GM12865 (cell line): ENCODE data around the gene SLC38A1.

ENCODE experiments used
- DNase-seq: peaks from one replicate; pipeline ENCODE4 v3.0.0; 2010; ENCODE audit warnings: low read depth
- H3K4me3 ChIP-seq: 2 replicates; pipeline ENCODE4 v1.5.1; 2011; ENCODE audit warnings: mild to moderate bottlenecking, low read depth, low read length, control low read depth
- CTCF ChIP-seq: IDR thresholded peaks from 2 replicates; pipeline ENCODE4 v1.5.1; 2011; ENCODE audit warnings: low read length, control low read depth, low read depth, inconsistent platforms; ENCODE audit not compliant: insufficient read depth; ENCODE audit errors: missing control alignments

SLC38A1 gene

GRCh38 chr12:46179693-46180452 lies 89.0 kb downstream of the SLC38A1 start:
- H3K4me3 ChIP-seq: no peak overlapping the region
- TF ChIP-seq CTCF: no peak
- peak; percentile 53 for DNase-seq

GRCh38 chr12:46177837-46178608 lies 90.8 kb downstream of the SLC38A1 start:
- H3K4me3 ChIP-seq: no peak overlapping the region
- TF ChIP-seq CTCF: no peak
- peak; percentile 49 for DNase-seq

- no peak overlapping the region for H3K4me3 ChIP-seq
- peak; percentile 25 for DNase-seq
- TF ChIP-seq CTCF: no peak
Measured at GRCh38 chr12:46177025-46177424, 91.8 kb downstream of the SLC38A1 start.

- no peak overlapping the region for H3K4me3 ChIP-seq
- TF ChIP-seq CTCF: no peak
- DNase-seq: no peak
Measured at GRCh38 chr12:46174919-46175318, 93.9 kb downstream of the SLC38A1 start.

GRCh38 chr12:46174061-46174662 lies 94.7 kb downstream of the SLC38A1 start:
- no peak for TF ChIP-seq CTCF
- H3K4me3 ChIP-seq: no peak overlapping the region
- peak; percentile 55 for DNase-seq

- no peak for TF ChIP-seq CTCF
- H3K4me3 ChIP-seq: no peak overlapping the region
- no peak for DNase-seq
Measured at GRCh38 chr12:46168426-46168825, 100.4 kb downstream of the SLC38A1 start.
